ENCODE results near the gene ITPR1.

Gene ITPR1

GRCh38 chr3:4643904-4644547 lies 150.9 kb downstream of the ITPR1 start:
- DNase-seq (ENCODE audit: low read depth), result no peak

GRCh38 chr3:4644951-4645350 lies 151.8 kb downstream of the ITPR1 start:
- DNase-seq (ENCODE audit: low read depth), result no peak

GRCh38 chr3:4645468-4645867 lies 152.3 kb downstream of the ITPR1 start:
- no peak for DNase-seq (ENCODE audit: low read depth)

- DNase-seq (ENCODE audit: low read depth), result no peak
Measured at GRCh38 chr3:4647411-4647810, 154.3 kb downstream of the ITPR1 start.

GRCh38 chr3:4655145-4656045 lies 162.2 kb downstream of the ITPR1 start:
- no peak for DNase-seq (ENCODE audit: low read depth)

- DNase-seq (ENCODE audit: low read depth), result peak; percentile 77
Measured at GRCh38 chr3:4656059-4656458, 162.9 kb downstream of the ITPR1 start.

GRCh38 chr3:4656626-4657328 lies 163.6 kb downstream of the ITPR1 start:
- no peak for DNase-seq (ENCODE audit: low read depth)

GRCh38 chr3:4660936-4661335 lies 167.8 kb downstream of the ITPR1 start:
- DNase-seq (ENCODE audit: low read depth), result no peak

- no peak for DNase-seq (ENCODE audit: low read depth)
Measured at GRCh38 chr3:4664412-4664811, 171.3 kb downstream of the ITPR1 start.

GRCh38 chr3:4665197-4665596 lies 172.0 kb downstream of the ITPR1 start:
- no peak for DNase-seq (ENCODE audit: low read depth)

- no peak for DNase-seq (ENCODE audit: low read depth)
Measured at GRCh38 chr3:4666071-4666470, 172.9 kb downstream of the ITPR1 start.

- peak; percentile 28 for DNase-seq (ENCODE audit: low read depth)
Measured at GRCh38 chr3:4670352-4670751, 177.2 kb downstream of the ITPR1 start.

GRCh38 chr3:4672725-4673275 lies 179.7 kb downstream of the ITPR1 start:
- DNase-seq (ENCODE audit: low read depth), result no peak

- no peak for DNase-seq (ENCODE audit: low read depth)
Measured at GRCh38 chr3:4674216-4674615, 181.1 kb downstream of the ITPR1 start.

- no peak for DNase-seq (ENCODE audit: low read depth)
Measured at GRCh38 chr3:4675704-4676103, 182.6 kb downstream of the ITPR1 start.

- DNase-seq (ENCODE audit: low read depth), result no peak
Measured at GRCh38 chr3:4678320-4678719, 185.2 kb downstream of the ITPR1 start.

- DNase-seq (ENCODE audit: low read depth), result no peak
Measured at GRCh38 chr3:4680227-4680691, 187.1 kb downstream of the ITPR1 start.

GRCh38 chr3:4680871-4681300 lies 187.7 kb downstream of the ITPR1 start:
- peak; percentile 54 for DNase-seq (ENCODE audit: low read depth)

GRCh38 chr3:4681301-4681700 lies 188.2 kb downstream of the ITPR1 start:
- no peak for DNase-seq (ENCODE audit: low read depth)

GRCh38 chr3:4684117-4684516 lies 191.0 kb downstream of the ITPR1 start:
- no peak for DNase-seq (ENCODE audit: low read depth)

GRCh38 chr3:4684976-4685375 lies 191.8 kb downstream of the ITPR1 start:
- DNase-seq (ENCODE audit: low read depth), result no peak

- DNase-seq (ENCODE audit: low read depth), result no peak
Measured at GRCh38 chr3:4685673-4686345, 192.7 kb downstream of the ITPR1 start.

All from ELR (cell line).